Ascending aorta (tissue), 2 donors: ENCODE measurements around the gene CHAC2. TPM values are rescaled to one million over a fixed set of nuclear protein-coding genes. Genes with fewer than 3 reads are reported as not detected.
A peak's percentile ranks its signal among the peaks of the same experiment; 100 is the strongest.

Experiments
- DNase-seq, 2 donors: peaks; one replicate each; pipeline ENCODE4 v3.0.0-alpha.2; 2019; ENCODE audit warnings: low spot score in 2 of 2
- H3K27ac ChIP-seq, 2 donors: fragments of 200-600 bp; sonication (generic); one replicate each; pipeline ENCODE4 v1.5.1; 2016 to 2017; ENCODE audit warnings: mild to moderate bottlenecking in 1 of 2
- H3K27me3 ChIP-seq: fragments of 200-600 bp; sonication (generic); one replicate; pipeline ENCODE4 v1.5.1; 2017
- H3K36me3 ChIP-seq, 2 donors: fragments of 200-600 bp; sonication (generic); one replicate each; pipeline ENCODE4 v1.5.1; 2016
- H3K4me1 ChIP-seq, 2 donors: fragments of 200-600 bp; sonication (generic); one replicate each; pipeline ENCODE4 v1.5.1; 2016 to 2017; ENCODE audit warnings: mild to moderate bottlenecking in 1 of 2
- H3K4me3 ChIP-seq, 2 donors: fragments of 200-600 bp; sonication (generic); one replicate each; pipeline ENCODE4 v1.5.1; 2016 to 2017; ENCODE audit warnings: mild to moderate bottlenecking in 1 of 2
- H3K9me3 ChIP-seq, 2 donors: fragments of 200-600 bp; sonication (generic); one replicate each; pipeline ENCODE4 v1.5.1; 2016
- intact Hi-C: fragments of 100-400 bp; cut with DNase I; formaldehyde crosslinking; loops from one replicate; pipeline ENCODE4 v1.15.1; 2023
- total RNA-seq: library from RNA; depleted of rRNA; stranded (reverse); fragments of >200 nt; gene quantifications from one replicate; pipeline ENCODE4 v1.1.0, GENCODE V29; 2016
- TF ChIP-seq, protein P1 (sequence below), 3 experiments: fragments of 200-600 bp in 2 of 3; fragments of 450-650 bp in 1 of 3; sonication (generic) in 2 of 3; IDR thresholded peaks; one replicate each; pipeline ENCODE4 v1.5.1; 2016 to 2019; ENCODE audit warnings: antibody characterized with exemption in 3 of 3, mild to moderate bottlenecking in 1 of 3, moderate library complexity in 1 of 3

CHAC2 gene
- total RNA-seq, 1 donor from 2014 or later = not detected

- H3K27ac ChIP-seq = no peak overlapping the region
- peaks cover 0 to 7% of the 10 kb centered on the region in 2 donors for H3K36me3 ChIP-seq
- intact Hi-C loops = no loop called here
- no peaks in the 10 kb centered on the region for H3K27me3 ChIP-seq
- no peak overlapping the region for H3K4me3 ChIP-seq
- TF ChIP-seq, protein P1, sequence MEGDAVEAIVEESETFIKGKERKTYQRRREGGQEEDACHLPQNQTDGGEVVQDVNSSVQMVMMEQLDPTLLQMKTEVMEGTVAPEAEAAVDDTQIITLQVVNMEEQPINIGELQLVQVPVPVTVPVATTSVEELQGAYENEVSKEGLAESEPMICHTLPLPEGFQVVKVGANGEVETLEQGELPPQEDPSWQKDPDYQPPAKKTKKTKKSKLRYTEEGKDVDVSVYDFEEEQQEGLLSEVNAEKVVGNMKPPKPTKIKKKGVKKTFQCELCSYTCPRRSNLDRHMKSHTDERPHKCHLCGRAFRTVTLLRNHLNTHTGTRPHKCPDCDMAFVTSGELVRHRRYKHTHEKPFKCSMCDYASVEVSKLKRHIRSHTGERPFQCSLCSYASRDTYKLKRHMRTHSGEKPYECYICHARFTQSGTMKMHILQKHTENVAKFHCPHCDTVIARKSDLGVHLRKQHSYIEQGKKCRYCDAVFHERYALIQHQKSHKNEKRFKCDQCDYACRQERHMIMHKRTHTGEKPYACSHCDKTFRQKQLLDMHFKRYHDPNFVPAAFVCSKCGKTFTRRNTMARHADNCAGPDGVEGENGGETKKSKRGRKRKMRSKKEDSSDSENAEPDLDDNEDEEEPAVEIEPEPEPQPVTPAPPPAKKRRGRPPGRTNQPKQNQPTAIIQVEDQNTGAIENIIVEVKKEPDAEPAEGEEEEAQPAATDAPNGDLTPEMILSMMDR (IDR thresholded peaks at IDR 0.05) = no peak
- DNase-seq = no peak
- H3K9me3 ChIP-seq = no peaks in the 10 kb centered on the region
- no peaks in the 10 kb centered on the region for H3K4me1 ChIP-seq
Measured at GRCh38 chr2:53778536-53779162, 11.0 kb downstream of the CHAC2 start.

GRCh38 chr2:53780056-53780455, 12.5 kb downstream of the CHAC2 start:
- Histone ChIP-seq H3K27me3 (no peaks in the 10 kb centered on the region), H3K4me1 (peaks cover 0 to 3% of the 10 kb centered on the region in 2 donors), H3K36me3 (peaks cover 0 to 7% of the 10 kb centered on the region in 2 donors), H3K27ac (no peak overlapping the region), H3K4me3 (no peak overlapping the region), H3K9me3 (no peaks in the 10 kb centered on the region)
- intact Hi-C loops = loop anchor here (5.0 kb wide), 1 partner anchor 1837 kb away; the partner anchor contains the start of gene PPP4R3B
- TF ChIP-seq, protein P1 (IDR thresholded peaks at IDR 0.05) = no peak
- DNase-seq = no peak

DNA sequence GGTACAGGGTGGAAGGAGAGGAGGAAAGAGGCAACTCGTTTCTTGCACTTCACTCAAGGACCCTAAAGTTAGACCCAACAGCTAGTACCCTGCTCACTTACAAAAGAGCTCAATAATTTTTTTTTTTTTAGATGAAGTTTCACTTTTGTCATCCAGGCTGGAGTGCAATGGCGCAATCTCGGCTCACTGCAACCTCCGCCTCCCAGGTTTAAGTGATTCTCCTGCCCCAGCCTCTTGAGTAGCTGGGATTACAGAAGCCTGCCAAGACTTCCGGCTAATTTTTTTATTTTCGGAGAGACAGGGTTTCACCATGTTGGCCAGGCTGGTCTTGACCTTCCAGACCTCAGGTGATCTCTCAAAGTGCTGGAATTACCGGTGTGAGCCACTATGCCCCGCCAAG, 15.1 kb downstream of the CHAC2 start:
- no peaks in the 10 kb centered on the region for H3K9me3 ChIP-seq
- no peak overlapping the region for H3K4me3 ChIP-seq
- no peaks in the 10 kb centered on the region for H3K27me3 ChIP-seq
- H3K4me1 ChIP-seq = peaks cover 0 to 9% of the 10 kb centered on the region in 2 donors
- H3K36me3 ChIP-seq = no peaks in the 10 kb centered on the region
- intact Hi-C loops = loop anchor here (5.0 kb wide), 1 partner anchor 1835 kb away; the partner anchor contains the start of gene PPP4R3B
- H3K27ac ChIP-seq = no peak overlapping the region
- no peak for DNase-seq
- TF ChIP-seq, protein P1 (IDR thresholded peaks at IDR 0.05) = no peak

DNA sequence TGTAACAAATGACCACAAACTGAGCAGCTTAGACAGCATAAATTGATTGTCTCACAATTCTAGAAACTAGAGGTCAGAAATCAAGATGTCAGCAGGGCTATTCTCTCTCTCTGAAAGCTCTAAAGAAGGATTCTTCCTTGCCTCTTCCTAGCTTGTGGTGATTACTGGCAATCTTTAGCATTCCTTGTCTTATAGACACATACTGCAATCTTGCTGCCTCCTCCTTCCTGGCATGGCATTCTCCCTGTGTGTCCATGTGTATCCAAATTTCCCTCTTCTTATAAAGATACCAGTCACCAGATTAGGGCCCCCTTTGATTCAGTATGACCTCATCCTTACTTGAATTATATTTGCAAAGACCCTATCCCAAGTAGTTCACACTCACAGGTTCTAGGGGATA, 16.8 kb downstream of the CHAC2 start:
- Histone ChIP-seq H3K27me3 (no peaks in the 10 kb centered on the region), H3K4me3 (no peak overlapping the region), H3K4me1 (peaks cover 0 to 15% of the 10 kb centered on the region in 2 donors), H3K27ac (no peak overlapping the region), H3K36me3 (no peaks in the 10 kb centered on the region), H3K9me3 (no peaks in the 10 kb centered on the region)
- intact Hi-C loops = loop anchor here (5.0 kb wide), 1 partner anchor 1833 kb away; the partner anchor contains the start of gene PPP4R3B
- no peak for DNase-seq
- TF ChIP-seq, protein P1 (IDR thresholded peaks at IDR 0.05) = no peak

- no peaks in the 10 kb centered on the region for H3K36me3 ChIP-seq
- no peaks in the 10 kb centered on the region for H3K9me3 ChIP-seq
- no peak for DNase-seq
- peak overlapping the region; percentile 69 to 83 for H3K4me3 ChIP-seq
- H3K4me1 ChIP-seq = peaks cover 0 to 15% of the 10 kb centered on the region in 2 donors
- intact Hi-C loops = no loop called here
- TF ChIP-seq, protein P1 (IDR thresholded peaks at IDR 0.05) = no peak
- H3K27me3 ChIP-seq = no peaks in the 10 kb centered on the region
- H3K27ac ChIP-seq = no peak overlapping the region
Measured at GRCh38 chr2:53785366-53785765, 17.8 kb downstream of the CHAC2 start.
